HG02840 (cell line): Measurements from ENCODE around the gene RSKR.
"Not testable (repeated sequence)": the region's sequence is repeated elsewhere in the genome, so short reads cannot be mapped to it uniquely, and the experiment has no call there.

ENCODE experiments used
- ATAC-seq: cut with Tn5 transposase; IDR thresholded peaks from one replicate; pipeline ENCODE4 v1.9.1; 2021; ENCODE audit warnings: mild to moderate bottlenecking, moderate library complexity, moderate number of reproducible peaks; ENCODE audit not compliant: unreplicated experiment, low FRiP score

The RSKR gene

GRCh38 chr17:28623696-28624095 lies 9.7 kb upstream of the RSKR start:
- ATAC-seq = no peak

- ATAC-seq = no peak
These were observed 8.2 kb upstream of the RSKR start for GRCh38 chr17:28622186-28622585.

- ATAC-seq = no peak
These were observed 6.0 kb upstream of the RSKR start for GRCh38 chr17:28620010-28620409.

GRCh38 chr17:28618464-28618863 lies 4.5 kb upstream of the RSKR start:
- no peak for ATAC-seq

- ATAC-seq = no peak
These were observed 2.3 kb upstream of the RSKR start for GRCh38 chr17:28616281-28616680.

GRCh38 chr17:28615260-28615940 lies 1.4 kb upstream of the RSKR start:
- no peak for ATAC-seq

- no peak for ATAC-seq
These were observed 781 bp downstream of the RSKR start for GRCh38 chr17:28612936-28613872.

- ATAC-seq = no peak
These were observed 1.5 kb downstream of the RSKR start for GRCh38 chr17:28612531-28612930.

GRCh38 chr17:28610376-28610775 lies 3.6 kb downstream of the RSKR start:
- ATAC-seq = no peak

GRCh38 chr17:28604031-28604430 lies 10.0 kb downstream of the RSKR start:
- ATAC-seq = not testable (repeated sequence)

- ATAC-seq = peak; percentile 39
These were observed 14.4 kb downstream of the RSKR start for GRCh38 chr17:28599311-28600184.

- ATAC-seq = peak; percentile 71
These were observed 15.1 kb downstream of the RSKR start, which contains the start of gene SPAG5 for GRCh38 chr17:28598799-28599310. SPAG5 (minus strand) TSS chr17:28599025; CDS start chr17:28598946, 79 bp downstream.

- ATAC-seq = no peak
These were observed 15.6 kb downstream of the RSKR start for GRCh38 chr17:28598389-28598788.

GRCh38 chr17:28597606-28598383 lies 16.2 kb downstream of the RSKR start:
- no peak for ATAC-seq

- no peak for ATAC-seq
These were observed 21.7 kb downstream of the RSKR start for GRCh38 chr17:28592260-28592659.

GRCh38 chr17:28585851-28586250 lies 28.1 kb downstream of the RSKR start:
- no peak for ATAC-seq

GRCh38 chr17:28584434-28584833 lies 29.6 kb downstream of the RSKR start:
- ATAC-seq = no peak

- ATAC-seq = no peak
These were observed 31.5 kb downstream of the RSKR start for GRCh38 chr17:28582513-28582912.

- no peak for ATAC-seq
These were observed 33.0 kb downstream of the RSKR start for GRCh38 chr17:28580959-28581358.

GRCh38 chr17:28579526-28579925 lies 34.5 kb downstream of the RSKR start:
- ATAC-seq = no peak
